K562 (cell line): ENCODE results near the gene PDE6D. TPM values are rescaled to one million over a fixed set of nuclear protein-coding genes. Genes with fewer than 3 reads are reported as not detected.

Source experiments
- BRF2 ChIP-seq: IDR thresholded peaks from 3 replicates; pipeline ENCODE4 v1.6.1; 2011; ENCODE audit warnings: borderline replicate concordance, mild to moderate bottlenecking; ENCODE audit not compliant: insufficient read length, insufficient read depth
- CBX1 ChIP-seq: sonication (generic); IDR thresholded peaks from 2 replicates; pipeline ENCODE4 v1.6.1; 2016; ENCODE audit warnings: antibody characterized with exemption, low read depth, mild to moderate bottlenecking
- ELK1 ChIP-seq: sonication (generic); formaldehyde crosslinking; IDR thresholded peaks from 2 replicates; pipeline ENCODE4 v1.8.1; 2022; ENCODE audit warnings: missing genetic modification reagents
- ESRRA ChIP-seq: fragments of 450-650 bp; IDR thresholded peaks from 2 replicates; pipeline ENCODE4 v1.6.1; 2014; ENCODE audit warnings: low read depth, mild to moderate bottlenecking, moderate library complexity, borderline replicate concordance
- FOXJ3 ChIP-seq: sonication (generic); formaldehyde crosslinking; IDR thresholded peaks from 2 replicates; pipeline ENCODE4 v1.4.0; 2020; ENCODE audit warnings: mild to moderate bottlenecking, missing genetic modification reagents
- GMEB1 ChIP-seq: fragments of 250-450 bp; sonication (Bioruptor Pico); IDR thresholded peaks from 2 replicates; pipeline ENCODE4 v1.4.0; 2020; ENCODE audit warnings: mild to moderate bottlenecking
- HMGN3 ChIP-seq: IDR thresholded peaks from 2 replicates; pipeline ENCODE4 v1.6.1; 2011; ENCODE audit warnings: borderline replicate concordance, low read depth, mild to moderate bottlenecking, mixed read lengths, low read length; ENCODE audit not compliant: insufficient read length; ENCODE audit errors: extremely low read depth
- HNRNPUL1 ChIP-seq: fragments of 200-400 bp; formaldehyde crosslinking; IDR thresholded peaks from 2 replicates; pipeline ENCODE4 v1.6.1; 2017; ENCODE audit warnings: low read length
- MCM3 ChIP-seq: fragments of 450-650 bp; IDR thresholded peaks from 2 replicates; pipeline ENCODE4 v1.6.1; 2016
- MXI1 ChIP-seq: IDR thresholded peaks from 2 replicates; pipeline ENCODE4 v1.6.1; 2011; ENCODE audit warnings: low read depth, mild to moderate bottlenecking, improper control_type of control experiment, low read length
- POLR2A ChIP-seq: fragments of 450-650 bp; conservative IDR thresholded peaks from 2 replicates; pipeline ENCODE4 v1.6.1; 2016
- RB1 ChIP-seq: fragments of 450-650 bp; IDR thresholded peaks from 2 replicates; pipeline ENCODE4 v1.6.1; 2017; ENCODE audit warnings: low read depth, mild to moderate bottlenecking
- SRSF7 ChIP-seq: fragments of 200-400 bp; formaldehyde crosslinking; optimal IDR thresholded peaks from 2 replicates; pipeline ENCODE3; 2017; ENCODE audit warnings: mild to moderate bottlenecking, low read depth, low read length
- STAG1 ChIP-seq: sonication (generic); formaldehyde crosslinking; IDR thresholded peaks from 2 replicates; pipeline ENCODE4 v1.5.0; 2020; ENCODE audit warnings: missing genetic modification reagents, borderline replicate concordance
- TCF7L2 ChIP-seq: fragments of 150-350 bp; IDR thresholded peaks from 2 replicates; pipeline ENCODE4 v1.6.1; 2016; ENCODE audit warnings: low read depth, mild to moderate bottlenecking, low read length, moderate library complexity
- TSC22D4 ChIP-seq: fragments of 450-650 bp; IDR thresholded peaks from 2 replicates; pipeline ENCODE4 v1.6.1; 2016; ENCODE audit warnings: missing genetic modification characterization, missing biosample characterization, control low read depth
- XRCC5 ChIP-seq: fragments of 200-400 bp; formaldehyde crosslinking; IDR thresholded peaks from 2 replicates; pipeline ENCODE4 v1.6.1; 2017; ENCODE audit warnings: low read depth, mild to moderate bottlenecking, low read length
- ZBTB7A ChIP-seq: IDR thresholded peaks from 2 replicates; pipeline ENCODE4 v1.6.1; 2011; ENCODE audit warnings: low read depth, mild to moderate bottlenecking, low read length, moderate library complexity, borderline replicate concordance; ENCODE audit not compliant: control insufficient read depth
- ZC3H11A ChIP-seq: IDR thresholded peaks from 2 replicates; pipeline ENCODE4 v1.6.1; 2012; ENCODE audit warnings: low read depth, low read length, improper control_type of control experiment
- ZNF23 ChIP-seq: fragments of 250-450 bp; sonication (Bioruptor Pico); IDR thresholded peaks from 2 replicates; pipeline ENCODE4 v1.4.0; 2020; ENCODE audit warnings: mild to moderate bottlenecking
- ZNF77 ChIP-seq: fragments of 250-450 bp; sonication (Bioruptor Pico); IDR thresholded peaks from 2 replicates; pipeline ENCODE4 v1.5.0; 2020
- polyA plus RNA-seq, 8 experiments: library from polyadenylated mRNA; depleted of rRNA in 4 of 8; stranded (reverse) in 5 of 8; unstranded in 3 of 8; fragments of >200 nt; fragmentation: Nextera tagmentation in 2 of 8; fragmentation: Illumina TruSeq in 1 of 8; extraction: Ambion mirVana in 2 of 8; extraction: Trizol in 1 of 8; gene quantifications; 2 replicates each; pipeline versions ENCODE4 v1.2.1 to v1.2.3, GENCODE V29; 2011 to 2014; ENCODE audit warnings: inconsistent platforms in 1 of 8, missing spikeins in 1 of 8
- total RNA-seq, 7 experiments: library from RNA; depleted of rRNA in 6 of 7; stranded (reverse); fragments of >200 nt in 6 of 7; fragmentation: Illumina TruSeq in 2 of 7; extraction: Trizol in 2 of 7; gene quantifications; 2 replicates each; pipeline versions ENCODE4 v1.2.1 to v1.2.3, GENCODE V29; 2011 to 2021; ENCODE audit warnings: low replicate concordance in 1 of 7

The PDE6D gene
- total and polyA plus RNA-seq, 9 of the 15 experiments (the other 6 are each of a cell fraction or from before 2014, with no cell fraction given), result 0.65 to 11.6 (median 7.0) TPM

- peak; percentile 78 for TF ChIP-seq ESRRA
- no peak for TF ChIP-seq MCM3
- TF ChIP-seq MXI1, result no peak
- TF ChIP-seq RB1, result peak; percentile 24; the same call in 1 of the 2 replicates
- TF ChIP-seq HMGN3, result no peak
- TF ChIP-seq STAG1 (CRISPR knock-in tag), result peak; percentile 37; the same call in 1 of the 2 replicates
- TF ChIP-seq BRF2, result no peak
- no peak for TF ChIP-seq HNRNPUL1
- TF ChIP-seq ZBTB7A, result peak; percentile 60; the same call in 1 of the 2 replicates
- no peak for TF ChIP-seq ZNF23 (CRISPR knock-in tag)
- no peak for TF ChIP-seq ZNF77 (CRISPR knock-in tag)
- no peak for TF ChIP-seq TCF7L2
- no peak for TF ChIP-seq CBX1
- 0 out of 2 replicates have a peak, but pooled peaks have one; percentile 32 for TF ChIP-seq XRCC5
- no peak for TF ChIP-seq ELK1 (CRISPR knock-in tag)
- TF ChIP-seq GMEB1 (CRISPR knock-in tag), result no peak
- TF ChIP-seq FOXJ3 (CRISPR knock-in tag), result no peak
- TF ChIP-seq ZC3H11A, result no peak
- TF ChIP-seq SRSF7, result no peak
- no peak for TF ChIP-seq TSC22D4 (tag)
- peak; percentile 6; the same call in 1 of the 2 replicates for TF ChIP-seq POLR2A
Observed at GRCh38 chr2:231714639-231715498, 66.2 kb downstream of the PDE6D start (continued).
